ENCODE measurements around the gene ZNF157. TPM values are rescaled to one million over a fixed set of nuclear protein-coding genes. Genes with fewer than 3 reads are reported as not detected.

ZNF157 gene
- total and polyA plus RNA-seq, 2 of the 8 experiments (the other 6 are each of a cell fraction or from before 2014, with no cell fraction given) = 0.67 to 2.2 TPM

Small RNA genes lying within 50 kb of the gene (small RNA-seq; reads per million reads assigned to genes)
- not detected for gene SNORA11C (ENCODE audit: insufficient read depth)

Other genes starting within 250 kb of the ZNF157 start
- 120 and 127 TPM in 2 replicates for gene NDUFB11, start 225.9 kb upstream of the ZNF157 start, total RNA-seq (2021; fragmentation: NEBNext Ultra II Directional; extraction: Animal tissue kit (Norgen Biotek cat#: 25700))
- 131 and 178 TPM in 2 replicates for gene NDUFB11, start 225.9 kb upstream of the ZNF157 start, polyA plus RNA-seq (2011; rRNA removed)
- 64.0 and 69.8 TPM in 2 replicates for gene RBM10, start 225.4 kb upstream of the ZNF157 start, total RNA-seq (2021; fragmentation: NEBNext Ultra II Directional; extraction: Animal tissue kit (Norgen Biotek cat#: 25700))
- gene RBM10, start 225.4 kb upstream of the ZNF157 start, polyA plus RNA-seq (2011; rRNA removed) = 35.7 and 60.8 TPM in 2 replicates
- gene UBA1, start 176.7 kb upstream of the ZNF157 start, total RNA-seq (2021; fragmentation: NEBNext Ultra II Directional; extraction: Animal tissue kit (Norgen Biotek cat#: 25700)) = 313 and 325 TPM in 2 replicates
- gene UBA1, start 176.7 kb upstream of the ZNF157 start, polyA plus RNA-seq (2011; rRNA removed) = 458 and 562 TPM in 2 replicates
- 117 and 124 TPM in 2 replicates for gene CDK16, start 151.9 kb upstream of the ZNF157 start, total RNA-seq (2021; fragmentation: NEBNext Ultra II Directional; extraction: Animal tissue kit (Norgen Biotek cat#: 25700))
- 204 and 226 TPM in 2 replicates for gene CDK16, start 151.9 kb upstream of the ZNF157 start, polyA plus RNA-seq (2011; rRNA removed)
- 84.0 and 84.3 TPM in 2 replicates for gene USP11, start 137.6 kb upstream of the ZNF157 start, total RNA-seq (2021; fragmentation: NEBNext Ultra II Directional; extraction: Animal tissue kit (Norgen Biotek cat#: 25700))
- 40.9 and 64.6 TPM in 2 replicates for gene USP11, start 137.6 kb upstream of the ZNF157 start, polyA plus RNA-seq (2011; rRNA removed)
- 4.5 and 5.3 TPM in 2 replicates for gene ZNF41, start 112.6 kb downstream of the ZNF157 start, total RNA-seq (2021; fragmentation: NEBNext Ultra II Directional; extraction: Animal tissue kit (Norgen Biotek cat#: 25700))
- gene ZNF41, start 112.6 kb downstream of the ZNF157 start, polyA plus RNA-seq (2011; rRNA removed) = 1.2 and 1.8 TPM in 2 replicates
- gene ARAF, start 190.6 kb downstream of the ZNF157 start, total RNA-seq (2021; fragmentation: NEBNext Ultra II Directional; extraction: Animal tissue kit (Norgen Biotek cat#: 25700)) = 45.2 and 48.3 TPM in 2 replicates
- gene ARAF, start 190.6 kb downstream of the ZNF157 start, polyA plus RNA-seq (2011; rRNA removed) = 39.0 and 56.8 TPM in 2 replicates
- gene TIMP1, start 211.9 kb downstream of the ZNF157 start, total RNA-seq (2021; fragmentation: NEBNext Ultra II Directional; extraction: Animal tissue kit (Norgen Biotek cat#: 25700)) = 58.6 and 62.5 TPM in 2 replicates
- gene TIMP1, start 211.9 kb downstream of the ZNF157 start, polyA plus RNA-seq (2011; rRNA removed) = 142 and 150 TPM in 2 replicates
- 12.9 and 14.1 TPM in 2 replicates for gene SYN1, start 249.3 kb downstream of the ZNF157 start, total RNA-seq (2021; fragmentation: NEBNext Ultra II Directional; extraction: Animal tissue kit (Norgen Biotek cat#: 25700))
- gene SYN1, start 249.3 kb downstream of the ZNF157 start, polyA plus RNA-seq (2011; rRNA removed) = 2.1 and 3.2 TPM in 2 replicates